ENCODE data around the gene ENKD1.

Gene ENKD1

GRCh38 chr16:67679935-67680897, 13.7 kb upstream of the ENKD1 start:
- in situ Hi-C loops (cut with HindIII; ENCODE audit: low sequenced_read_pairs): loop anchor here (25.0 kb wide), 1 partner anchor 93 kb away; no protein-coding TSS in a partner anchor

GRCh38 chr16:67678354-67679023, 11.9 kb upstream of the ENKD1 start:
- in situ Hi-C loops (cut with HindIII; ENCODE audit: low sequenced_read_pairs): loop anchor here (25.0 kb wide), 1 partner anchor 91 kb away; no protein-coding TSS in a partner anchor

GRCh38 chr16:67677712-67678111, 11.2 kb upstream of the ENKD1 start:
- in situ Hi-C loops (cut with HindIII; ENCODE audit: low sequenced_read_pairs): loop anchor here (25.0 kb wide), 1 partner anchor 90 kb away; no protein-coding TSS in a partner anchor

GRCh38 chr16:67676939-67677338, 10.4 kb upstream of the ENKD1 start:
- in situ Hi-C loops (cut with HindIII; ENCODE audit: low sequenced_read_pairs): loop anchor here (25.0 kb wide), 1 partner anchor 90 kb away; no protein-coding TSS in a partner anchor

GRCh38 chr16:67676516-67676915, 10.0 kb upstream of the ENKD1 start:
- in situ Hi-C loops (cut with HindIII; ENCODE audit: low sequenced_read_pairs): loop anchor here (25.0 kb wide), 1 partner anchor 89 kb away; no protein-coding TSS in a partner anchor

GRCh38 chr16:67675999-67676398, 9.4 kb upstream of the ENKD1 start:
- in situ Hi-C loops (cut with HindIII; ENCODE audit: low sequenced_read_pairs): loop anchor here (25.0 kb wide), 1 partner anchor 89 kb away; no protein-coding TSS in a partner anchor

- in situ Hi-C loops (cut with HindIII; ENCODE audit: low sequenced_read_pairs): loop anchor here (25.0 kb wide), 1 partner anchor 88 kb away; no protein-coding TSS in a partner anchor
These were observed 9.0 kb upstream of the ENKD1 start for GRCh38 chr16:67675579-67675935.

GRCh38 chr16:67674851-67675578, 8.5 kb upstream of the ENKD1 start:
- in situ Hi-C loops (cut with HindIII; ENCODE audit: low sequenced_read_pairs): loop anchor here (25.0 kb wide), 1 partner anchor 88 kb away; no protein-coding TSS in a partner anchor

- in situ Hi-C loops (cut with HindIII; ENCODE audit: low sequenced_read_pairs): no loop called here
These were observed 7.4 kb upstream of the ENKD1 start for GRCh38 chr16:67673712-67674580.

- in situ Hi-C loops (cut with HindIII; ENCODE audit: low sequenced_read_pairs): no loop called here
These were observed 6.5 kb upstream of the ENKD1 start for GRCh38 chr16:67672739-67673662.

- in situ Hi-C loops (cut with HindIII; ENCODE audit: low sequenced_read_pairs): no loop called here
These were observed 5.8 kb upstream of the ENKD1 start for GRCh38 chr16:67672306-67672705.

GRCh38 chr16:67669499-67670101, 3.0 kb upstream of the ENKD1 start:
- in situ Hi-C loops (cut with HindIII; ENCODE audit: low sequenced_read_pairs): no loop called here

- in situ Hi-C loops (cut with HindIII; ENCODE audit: low sequenced_read_pairs): no loop called here
These were observed 2.1 kb upstream of the ENKD1 start for GRCh38 chr16:67668495-67669157.

GRCh38 chr16:67667817-67668494, 1.4 kb upstream of the ENKD1 start:
- in situ Hi-C loops (cut with HindIII; ENCODE audit: low sequenced_read_pairs): no loop called here

GRCh38 chr16:67667453-67667816, 885 bp upstream of the ENKD1 start:
- in situ Hi-C loops (cut with HindIII; ENCODE audit: low sequenced_read_pairs): no loop called here

- in situ Hi-C loops (cut with HindIII; ENCODE audit: low sequenced_read_pairs): no loop called here
These were observed 458 bp downstream of the ENKD1 start for GRCh38 chr16:67666032-67666551.

- in situ Hi-C loops (cut with HindIII; ENCODE audit: low sequenced_read_pairs): no loop called here
These were observed 952 bp downstream of the ENKD1 start for GRCh38 chr16:67665598-67665997.
